Gastrocnemius medialis (tissue), 4 donors: ENCODE measurements around the gene LRRC49.

Source experiments
- POLR2A ChIP-seq, 2 donors: fragments of 450-650 bp; IDR thresholded peaks; one replicate each; pipeline ENCODE4 v1.6.1; 2017; ENCODE audit warnings: antibody characterized with exemption in 2 of 2, mild to moderate bottlenecking in 2 of 2, moderate library complexity in 2 of 2
- TF ChIP-seq, protein P1 (sequence below), 5 experiments: fragments of 450-650 bp in 3 of 5; fragments of 200-600 bp in 2 of 5; sonication (generic) in 2 of 5; IDR thresholded peaks in 4 of 5; conservative IDR thresholded peaks in 1 of 5; 1 replicate in 4 of 5; 2 replicates in 1 of 5; pipeline ENCODE4 v1.5.1; 2016 to 2019; ENCODE audit warnings: antibody characterized with exemption in 5 of 5, mild to moderate bottlenecking in 3 of 5, moderate library complexity in 3 of 5

DNA sequence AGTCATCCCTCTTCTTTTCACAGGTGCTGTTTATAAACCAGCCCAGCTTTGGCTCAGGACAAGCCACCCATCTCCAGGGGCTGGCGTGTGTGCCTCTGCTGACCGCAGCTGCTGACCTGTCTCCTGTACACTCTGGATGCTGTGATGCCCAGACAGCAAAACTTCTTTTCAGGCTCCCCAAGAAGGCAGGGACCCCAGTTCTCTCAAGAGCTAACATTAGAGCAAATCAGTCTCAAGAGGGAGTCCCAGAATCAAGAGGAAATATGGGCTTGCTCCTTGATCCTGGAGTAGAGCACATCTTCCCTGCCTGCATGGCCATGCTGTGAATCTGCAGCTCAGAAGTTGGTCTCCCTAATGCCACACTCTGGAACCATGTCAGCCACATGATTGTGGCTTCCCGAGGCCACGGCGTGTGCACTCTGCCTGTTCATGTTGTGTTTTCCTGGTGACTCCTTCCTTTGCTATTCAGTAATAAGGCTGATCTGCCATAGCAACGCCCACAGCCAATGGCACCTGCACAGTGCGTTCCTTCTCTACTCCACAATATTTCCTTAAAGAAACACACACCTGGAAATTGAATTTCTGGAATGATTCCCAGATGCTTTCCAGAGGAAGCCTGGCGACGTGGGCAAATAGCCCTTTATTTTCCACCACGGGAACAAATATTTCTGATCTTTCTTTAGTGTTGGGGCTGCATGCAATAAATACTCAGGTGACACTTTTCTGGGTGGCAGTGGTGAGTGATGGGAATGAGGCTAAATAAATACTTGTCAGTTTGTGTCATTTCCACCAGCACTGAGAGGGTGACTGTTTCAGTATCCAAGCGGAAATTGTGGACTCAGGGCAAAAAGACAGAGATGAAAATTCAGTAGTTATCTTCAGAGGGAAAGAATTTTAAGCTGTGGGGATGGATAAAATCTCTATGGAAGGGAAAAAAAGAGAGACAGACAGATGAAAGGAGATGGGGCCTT is 200.7 kb downstream of the LRRC49 start:
- TF ChIP-seq, protein P1, sequence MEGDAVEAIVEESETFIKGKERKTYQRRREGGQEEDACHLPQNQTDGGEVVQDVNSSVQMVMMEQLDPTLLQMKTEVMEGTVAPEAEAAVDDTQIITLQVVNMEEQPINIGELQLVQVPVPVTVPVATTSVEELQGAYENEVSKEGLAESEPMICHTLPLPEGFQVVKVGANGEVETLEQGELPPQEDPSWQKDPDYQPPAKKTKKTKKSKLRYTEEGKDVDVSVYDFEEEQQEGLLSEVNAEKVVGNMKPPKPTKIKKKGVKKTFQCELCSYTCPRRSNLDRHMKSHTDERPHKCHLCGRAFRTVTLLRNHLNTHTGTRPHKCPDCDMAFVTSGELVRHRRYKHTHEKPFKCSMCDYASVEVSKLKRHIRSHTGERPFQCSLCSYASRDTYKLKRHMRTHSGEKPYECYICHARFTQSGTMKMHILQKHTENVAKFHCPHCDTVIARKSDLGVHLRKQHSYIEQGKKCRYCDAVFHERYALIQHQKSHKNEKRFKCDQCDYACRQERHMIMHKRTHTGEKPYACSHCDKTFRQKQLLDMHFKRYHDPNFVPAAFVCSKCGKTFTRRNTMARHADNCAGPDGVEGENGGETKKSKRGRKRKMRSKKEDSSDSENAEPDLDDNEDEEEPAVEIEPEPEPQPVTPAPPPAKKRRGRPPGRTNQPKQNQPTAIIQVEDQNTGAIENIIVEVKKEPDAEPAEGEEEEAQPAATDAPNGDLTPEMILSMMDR (IDR thresholded peaks at IDR 0.05 in 4 of 5, conservative IDR thresholded peaks at IDR 0.05 in 1 of 5) = no peak
- TF ChIP-seq POLR2A (IDR thresholded peaks at IDR 0.05) = no peak
